H1 (cell line): ENCODE data around the gene DGCR8. TPM values are rescaled to one million over a fixed set of nuclear protein-coding genes. Genes with fewer than 3 reads are reported as not detected.

Experiments used
- CTCF ChIA-PET: fragments of 300-600 bp; sonication (Branson Sonifier 250); formaldehyde crosslinking; loops from one replicate; lab custom pipeline; 2021; ENCODE audit not compliant: partially characterized antibody; lab: Charles Lee
- POLR2A ChIA-PET: fragments of 300-600 bp; sonication (Branson Sonifier 250); formaldehyde crosslinking; loops from one replicate; lab custom pipeline; 2021; ENCODE audit warnings: inconsistent platforms; ENCODE audit not compliant: partially characterized antibody; lab: Charles Lee
- DNase-seq, 2 experiments: peaks; one replicate each; pipeline versions ENCODE4 v3.0.0 to v3.0.0-alpha.2; 2010 to 2022; ENCODE audit warnings: low spot score in 2 of 2, low read depth in 1 of 2, mixed read lengths in 1 of 2
- FAIRE-seq: peaks from 2 replicates; lab custom pipeline; 2011; peaks lifted over from hg19 to GRCh38; lab: Jason Lieb, UNC
- H2AFZ ChIP-seq: 2 replicates; pipeline ENCODE4 v1.8.1; 2012; ENCODE audit warnings: low read length, inconsistent platforms
- H2AK5ac ChIP-seq: 2 replicates; pipeline ENCODE4 v1.6.1; 2013; ENCODE audit warnings: low read depth, low read length
- H2BK120ac ChIP-seq: replicated peaks from 2 replicates; pipeline ENCODE3; 2013; ENCODE audit warnings: low read depth, low read length, inconsistent platforms
- H2BK12ac ChIP-seq: 2 replicates; pipeline ENCODE4 v1.6.1; 2013; ENCODE audit warnings: low read depth, low read length
- H2BK15ac ChIP-seq: 2 replicates; pipeline ENCODE4 v1.6.1; 2013; ENCODE audit warnings: low read length
- H2BK20ac ChIP-seq: 2 replicates; pipeline ENCODE4 v1.6.1; 2013; ENCODE audit warnings: low read length
- H2BK5ac ChIP-seq: 2 replicates; pipeline ENCODE4 v1.6.1; 2013; ENCODE audit warnings: low read depth, low read length
- H3K14ac ChIP-seq: 2 replicates; pipeline ENCODE4 v1.6.1; 2013; ENCODE audit warnings: inconsistent platforms; ENCODE audit not compliant: insufficient read length
- H3K18ac ChIP-seq: 2 replicates; pipeline ENCODE4 v1.6.1; 2013; ENCODE audit warnings: low read length; ENCODE audit errors: extremely low read depth
- H3K23ac ChIP-seq: 2 replicates; pipeline ENCODE4 v1.6.1; 2013; ENCODE audit warnings: inconsistent platforms; ENCODE audit not compliant: insufficient read length
- H3K23me2 ChIP-seq: 2 replicates; pipeline ENCODE4 v1.6.1; 2013; ENCODE audit warnings: low read depth, low read length
- H3K27ac ChIP-seq: 2 replicates; pipeline ENCODE4 v1.6.1; 2011; ENCODE audit warnings: low read depth, low read length, inconsistent platforms
- H3K27me3 ChIP-seq, 4 experiments: replicated peaks in 1 of 4; 1 replicate in 1 of 4; 2 replicates in 3 of 4; pipeline versions ENCODE4 v1.6.1 to v1.8.1; 2011 to 2013; ENCODE audit warnings: low read length in 3 of 4, mild to moderate bottlenecking in 3 of 4, inconsistent platforms in 2 of 4, mixed read lengths in 2 of 4, moderate library complexity in 1 of 4; ENCODE audit not compliant: control insufficient read depth in 3 of 4, insufficient read depth in 3 of 4; ENCODE audit errors: extremely low read depth in 1 of 4
- H3K36me3 ChIP-seq, 4 experiments: 2 replicates each; pipeline versions ENCODE4 v1.6.1 to v1.8.1; 2011 to 2013; ENCODE audit warnings: mild to moderate bottlenecking in 4 of 4, low read length in 3 of 4, moderate library complexity in 2 of 4, control low read depth in 1 of 4, inconsistent platforms in 1 of 4; ENCODE audit not compliant: insufficient read depth in 4 of 4, control insufficient read depth in 2 of 4
- H3K4ac ChIP-seq: replicated peaks from 2 replicates; pipeline ENCODE3; 2013; ENCODE audit warnings: low read length, low read depth, mixed read lengths, inconsistent platforms; ENCODE audit not compliant: insufficient read length
- H3K4me1 ChIP-seq, 4 experiments: replicated peaks in 1 of 4; 1 replicate in 1 of 4; 2 replicates in 3 of 4; pipeline versions ENCODE4 v1.6.1 to v1.8.1; 2011 to 2013; ENCODE audit warnings: low read length in 3 of 4, inconsistent platforms in 2 of 4, mixed read lengths in 1 of 4; ENCODE audit not compliant: insufficient read depth in 4 of 4, control insufficient read depth in 3 of 4
- H3K4me2 ChIP-seq, 2 experiments: 2 replicates each; pipeline versions ENCODE4 v1.6.1 to v1.8.1; 2011 to 2013; ENCODE audit warnings: low read depth in 2 of 2, low read length in 2 of 2, control low read depth in 1 of 2, inconsistent platforms in 1 of 2, mild to moderate bottlenecking in 1 of 2; ENCODE audit not compliant: insufficient read depth in 1 of 2
- H3K4me3 ChIP-seq, 4 experiments: fragments of 200-600, 300-600 bp in 1 of 4; sonication (generic), shearing (Covaris generic), sonication (Bioruptor Twin) in 1 of 4; 2 replicates each; pipeline versions ENCODE4 v1.5.1 to v1.8.1; 2011 to 2016; ENCODE audit warnings: low read length in 4 of 4, low read depth in 3 of 4, control low read depth in 2 of 4, inconsistent platforms in 2 of 4, mild to moderate bottlenecking in 2 of 4, mixed read lengths in 1 of 4, moderate library complexity in 1 of 4; ENCODE audit not compliant: insufficient read depth in 2 of 4; ENCODE audit errors: extremely low read depth in 1 of 4
- H3K56ac ChIP-seq: replicated peaks from 2 replicates; pipeline ENCODE3; 2013; ENCODE audit warnings: low read depth, mild to moderate bottlenecking, mixed read lengths, low read length, inconsistent platforms; ENCODE audit not compliant: insufficient read length
- H3K79me1 ChIP-seq: 2 replicates; pipeline ENCODE4 v1.6.1; 2013; ENCODE audit warnings: low read depth, low read length, control low read depth
- H3K79me2 ChIP-seq, 2 experiments: 2 replicates each; pipeline versions ENCODE4 v1.6.1 to v1.8.1; 2012 to 2013; ENCODE audit warnings: low read length in 2 of 2, mild to moderate bottlenecking in 2 of 2, inconsistent platforms in 1 of 2; ENCODE audit not compliant: insufficient read depth in 2 of 2, control insufficient read depth in 1 of 2
- H3K9ac ChIP-seq, 4 experiments: replicated peaks in 1 of 4; 1 replicate in 1 of 4; 2 replicates in 3 of 4; pipeline versions ENCODE4 v1.6.1 to v1.8.1; 2011 to 2013; ENCODE audit warnings: low read depth in 3 of 4, low read length in 3 of 4, control low read depth in 2 of 4, mild to moderate bottlenecking in 2 of 4, moderate library complexity in 2 of 4, inconsistent platforms in 1 of 4; ENCODE audit errors: extremely low read depth in 1 of 4
- H3K9me3 ChIP-seq, 2 experiments: 2 replicates each; pipeline versions ENCODE4 v1.6.1 to v1.8.1; 2012 to 2013; ENCODE audit warnings: mild to moderate bottlenecking in 2 of 2, moderate library complexity in 2 of 2, control low read depth in 1 of 2, inconsistent platforms in 1 of 2, low read depth in 1 of 2, low read length in 1 of 2, mixed read lengths in 1 of 2; ENCODE audit not compliant: insufficient read depth in 2 of 2
- H4K20me1 ChIP-seq, 2 experiments: replicated peaks in 1 of 2; 2 replicates each; pipeline versions ENCODE3 to v1.8.1; 2011 to 2013; ENCODE audit warnings: inconsistent platforms in 2 of 2, low read length in 2 of 2, mild to moderate bottlenecking in 1 of 2; ENCODE audit not compliant: insufficient read depth in 2 of 2, control insufficient read depth in 1 of 2
- H4K5ac ChIP-seq: 2 replicates; pipeline ENCODE4 v1.6.1; 2013; ENCODE audit warnings: low read length, low read depth, mixed read lengths, inconsistent platforms; ENCODE audit not compliant: insufficient read length
- H4K8ac ChIP-seq: 2 replicates; pipeline ENCODE4 v1.8.0; 2013; ENCODE audit warnings: mild to moderate bottlenecking, moderate library complexity, low read length, inconsistent platforms; ENCODE audit not compliant: insufficient read depth; ENCODE audit errors: extremely low read depth
- H4K91ac ChIP-seq: replicated peaks from 2 replicates; pipeline ENCODE3; 2013; ENCODE audit warnings: low read length, mixed read lengths, inconsistent platforms; ENCODE audit not compliant: insufficient read length
- BCL11A ChIP-seq, 2 experiments: IDR thresholded peaks; one replicate each; pipeline ENCODE4 v1.6.1; 2011; ENCODE audit warnings: low read depth in 2 of 2, low read length in 2 of 2, mild to moderate bottlenecking in 2 of 2
- CEBPB ChIP-seq: IDR thresholded peaks from 2 replicates; pipeline ENCODE4 v1.6.1; 2012; ENCODE audit warnings: low read depth, low read length
- CTCF ChIP-seq, 3 experiments: IDR thresholded peaks; 1 replicate in 2 of 3; 2 replicates in 1 of 3; pipeline versions ENCODE4 v1.5.1 to v1.6.1; 2011; ENCODE audit warnings: low read length in 3 of 3, mild to moderate bottlenecking in 3 of 3, inconsistent platforms in 2 of 3, low read depth in 1 of 3, moderate library complexity in 1 of 3; ENCODE audit not compliant: insufficient read depth in 1 of 3; ENCODE audit errors: control extremely low read depth in 1 of 3
- FOSL1 ChIP-seq: IDR thresholded peaks from 2 replicates; pipeline ENCODE4 v1.6.1; 2011; ENCODE audit warnings: mild to moderate bottlenecking, low read depth, low read length, moderate library complexity; ENCODE audit not compliant: insufficient read depth
- SIX5 ChIP-seq: IDR thresholded peaks from 2 replicates; pipeline ENCODE4 v1.6.1; 2011; ENCODE audit warnings: mild to moderate bottlenecking, low read depth, low read length
- WGBS, 2 experiments: shearing (Covaris generic) in 1 of 2; methylation state at CpG; one replicate each; pipeline versions ENCODE4 v1.1.6 to v1.1.7; 2013 to 2015; ENCODE audit warnings: low lambda C conversion rate in 2 of 2, mixed read lengths in 2 of 2, inconsistent platforms in 1 of 2, low coverage in 1 of 2, missing lambda C conversion rate in 1 of 2; ENCODE audit not compliant: insufficient replicate concordance in 2 of 2, insufficient coverage in 1 of 2, insufficient read length in 1 of 2; ENCODE audit errors: extremely low coverage in 1 of 2, missing lambda C conversion rate in 1 of 2; 5-methylcytosine and 5-hydroxymethylcytosine counted together
- polyA plus RNA-seq, 7 experiments: library from polyadenylated mRNA; depleted of rRNA in 3 of 7; stranded (reverse) in 5 of 7; unstranded in 2 of 7; fragments of >200 nt in 5 of 7; fragments of 200-250 nt in 2 of 7; gene quantifications; 1 replicate in 5 of 7; 2 replicates in 1 of 7; 4 replicates in 1 of 7; pipeline versions ENCODE4 v1.2.1 to v1.2.3, GENCODE V29; 2011 to 2013; ENCODE audit warnings: missing spikeins in 2 of 7, mixed read lengths in 2 of 7
- total RNA-seq: library from RNA; stranded (reverse); fragmentation: NEBNext Ultra II Directional; extraction: Animal tissue kit (Norgen Biotek cat#: 25700); gene quantifications from 2 replicates; pipeline ENCODE4 v1.2.1, GENCODE V29; 2021
- TF ChIP-seq, protein P1 (sequence below): IDR thresholded peaks from 2 replicates; pipeline ENCODE4 v1.6.1; 2012; ENCODE audit warnings: inconsistent platforms

DGCR8 gene
- total and polyA plus RNA-seq, 2 of the 8 experiments (the other 6 are each of a cell fraction or from before 2014, with no cell fraction given): 23.7 to 43.7 TPM

GRCh38 chr22:20063271-20064139 lies 16.5 kb upstream of the DGCR8 start:
- no peak for TF ChIP-seq BCL11A (IDR thresholded peaks at IDR 0.05; ENCODE audit: low read depth in 2 of 2, low read length in 2 of 2)
- no peak for TF ChIP-seq FOSL1
- TF ChIP-seq CEBPB: no peak
- no peak for TF ChIP-seq SIX5
- TF ChIP-seq, protein P1, sequence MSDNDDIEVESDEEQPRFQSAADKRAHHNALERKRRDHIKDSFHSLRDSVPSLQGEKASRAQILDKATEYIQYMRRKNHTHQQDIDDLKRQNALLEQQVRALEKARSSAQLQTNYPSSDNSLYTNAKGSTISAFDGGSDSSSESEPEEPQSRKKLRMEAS: no peak
- TF ChIP-seq CTCF (IDR thresholded peaks at IDR 0.05; ENCODE audit: control extremely low read depth in 1 of 3, insufficient read depth in 1 of 3, low read depth in 1 of 3, low read length in 3 of 3): peak; percentile 7 to 33 (median 21); a peak in 3 of 4 replicates
- no peak overlapping the region for H3K27ac ChIP-seq
- H3K36me3 ChIP-seq: no peaks in the 10 kb centered on the region
- H3K9ac ChIP-seq: no peak overlapping the region
- 93% methylated on average over 24 of the region's 27 CpGs; no CpG with 5 or more reads in 1 of the 2 experiments for WGBS, 2 experiments
- no peaks in the 10 kb centered on the region for H3K79me2 ChIP-seq
- H2AFZ ChIP-seq: no peak overlapping the region
- H3K4me2 ChIP-seq: no peak overlapping the region
- H2BK120ac ChIP-seq: no peak overlapping the region
- H4K91ac ChIP-seq: no peak overlapping the region
- H4K8ac ChIP-seq: no peak overlapping the region
- no peaks in the 10 kb centered on the region for H3K79me1 ChIP-seq
- no peaks in the 10 kb centered on the region for H3K4me1 ChIP-seq
- no peak overlapping the region for H3K18ac ChIP-seq
- FAIRE-seq (no peak), DNase-seq (no peak)
- no peak overlapping the region for H2AK5ac ChIP-seq
- H3K9me3 ChIP-seq: no peaks in the 10 kb centered on the region
- no peak overlapping the region for H4K5ac ChIP-seq
- H2BK12ac ChIP-seq: no peak overlapping the region
- 0 out of 2 replicates have a peak, but pooled peaks cover 2% of the 10 kb centered on the region for H3K23me2 ChIP-seq
- H3K27me3 ChIP-seq: no peaks in the 10 kb centered on the region; a peak in 1 of 7 replicates
- no peak overlapping the region for H3K4ac ChIP-seq
- no peak overlapping the region for H3K23ac ChIP-seq
- no peak overlapping the region for H2BK20ac ChIP-seq
- H3K14ac ChIP-seq: no peak overlapping the region
- no peak overlapping the region for H2BK15ac ChIP-seq
- peaks cover 0 to 6% of the 10 kb centered on the region in 2 experiments for H4K20me1 ChIP-seq
- ChIA-PET CTCF (interaction anchor here (0.8 kb wide), 1 partner anchor 110 kb away, joined by 3 read pairs; no protein-coding TSS in a partner anchor), POLR2A (interaction anchor here (1.4 kb wide), 1 partner anchor 16 kb away, joined by 3 read pairs; the partner anchor contains the start of gene DGCR8)
- H2BK5ac ChIP-seq: no peak overlapping the region
- no peak overlapping the region for H3K4me3 ChIP-seq
- no peak overlapping the region for H3K56ac ChIP-seq
